Measurements from ENCODE around the gene FAM118A. TPM values are rescaled to one million over a fixed set of nuclear protein-coding genes. Genes with fewer than 3 reads are reported as not detected.
"Not testable (repeated sequence)": the region's sequence is repeated elsewhere in the genome, so short reads cannot be mapped to it uniquely, and the experiment has no call there.

FAM118A gene
- total RNA-seq, 1 donor from 2014 or later = 44.9 TPM

DNA sequence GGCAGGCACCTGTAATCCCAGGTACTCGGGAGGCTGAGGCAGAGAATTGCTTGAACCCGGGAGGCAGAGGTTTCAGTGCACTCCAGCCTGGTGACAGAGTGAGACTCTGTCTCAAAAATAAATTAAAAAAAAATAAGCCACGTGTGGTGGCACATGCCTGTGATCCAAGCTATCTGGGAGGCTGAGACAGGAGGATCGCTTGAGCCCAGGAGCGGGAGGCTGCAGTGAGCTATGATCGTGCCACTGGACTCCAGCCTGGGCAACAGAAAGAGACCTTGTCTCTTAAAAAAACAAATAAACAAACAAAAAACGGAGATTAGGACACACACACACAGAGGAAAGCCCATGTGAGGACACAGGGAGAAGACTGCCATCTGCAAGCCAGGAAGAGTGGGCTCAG, 32.0 kb upstream of the FAM118A start:
- intact Hi-C loops (cut with DNase I) = not testable (repeated sequence)

DNA sequence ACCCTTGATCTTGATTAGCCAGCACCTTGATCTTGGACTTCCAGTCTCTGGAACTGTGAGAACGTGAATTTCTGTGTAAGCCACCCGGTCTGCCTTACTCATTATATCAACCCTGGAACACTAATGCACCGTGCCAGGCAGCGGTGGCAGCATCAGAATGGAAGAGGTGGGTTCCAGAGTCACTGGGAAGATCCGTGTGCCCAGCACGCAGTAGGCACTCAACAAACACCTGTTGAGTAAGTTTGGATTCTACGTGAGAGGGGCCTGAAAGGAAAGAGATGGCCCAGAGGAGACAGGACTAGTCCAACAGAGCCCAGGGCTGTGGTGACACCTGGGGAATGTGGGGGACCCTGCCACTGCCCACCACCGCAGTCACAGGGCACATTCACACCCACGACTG, 31.6 kb upstream of the FAM118A start:
- DNase-seq (ENCODE audit: low spot score) (no peak), ATAC-seq (no peak)
- intact Hi-C loops (cut with DNase I) = no loop called here

More for the DNA sequence above, 32.0 kb upstream of the FAM118A start:
- not testable (repeated sequence) for ATAC-seq; DNase-seq (ENCODE audit: low spot score)

DNA sequence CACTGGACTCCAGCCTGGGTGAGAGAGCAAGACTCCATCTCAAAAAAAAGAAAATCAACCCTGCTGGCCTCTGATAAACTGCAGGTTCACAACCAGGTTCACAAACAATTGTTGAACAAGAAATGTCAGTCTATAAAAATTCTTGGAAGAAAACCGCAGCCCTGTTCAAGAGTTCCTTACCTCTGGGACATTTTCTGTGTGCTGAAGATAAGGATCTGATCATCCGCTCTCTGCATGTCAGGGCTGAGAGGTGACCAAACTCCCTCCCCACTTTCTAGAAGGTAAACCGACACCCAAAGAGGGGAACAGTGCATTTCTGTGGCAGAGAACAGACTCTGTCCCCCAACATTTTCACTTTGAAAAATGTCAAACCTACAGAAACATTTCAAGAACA, 29.1 kb upstream of the FAM118A start:
- ATAC-seq = no peak
- intact Hi-C loops (cut with DNase I) = no loop called here
- no peak for DNase-seq (ENCODE audit: low spot score)

DNA sequence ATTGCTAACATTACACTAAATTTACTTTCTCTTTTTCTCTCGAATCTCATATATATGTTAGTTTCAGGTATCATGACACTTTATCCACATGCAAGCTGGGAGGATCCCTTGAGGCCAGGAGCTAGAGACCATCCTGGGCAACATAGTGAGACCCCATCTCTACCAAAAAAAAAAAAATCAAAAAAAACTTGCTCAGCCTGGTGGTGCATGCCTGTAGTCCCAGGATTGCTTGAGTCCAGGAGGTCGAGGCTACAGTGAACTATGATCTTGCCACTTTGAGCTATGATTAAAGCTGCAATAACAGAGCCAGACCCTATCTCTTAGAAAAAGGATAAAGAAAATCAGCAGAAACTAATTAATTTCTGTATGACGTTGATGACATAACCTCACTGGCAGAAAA, 28.7 kb upstream of the FAM118A start:
- DNase-seq (ENCODE audit: low spot score) (no peak), ATAC-seq (no peak)
- intact Hi-C loops (cut with DNase I) = no loop called here

DNA sequence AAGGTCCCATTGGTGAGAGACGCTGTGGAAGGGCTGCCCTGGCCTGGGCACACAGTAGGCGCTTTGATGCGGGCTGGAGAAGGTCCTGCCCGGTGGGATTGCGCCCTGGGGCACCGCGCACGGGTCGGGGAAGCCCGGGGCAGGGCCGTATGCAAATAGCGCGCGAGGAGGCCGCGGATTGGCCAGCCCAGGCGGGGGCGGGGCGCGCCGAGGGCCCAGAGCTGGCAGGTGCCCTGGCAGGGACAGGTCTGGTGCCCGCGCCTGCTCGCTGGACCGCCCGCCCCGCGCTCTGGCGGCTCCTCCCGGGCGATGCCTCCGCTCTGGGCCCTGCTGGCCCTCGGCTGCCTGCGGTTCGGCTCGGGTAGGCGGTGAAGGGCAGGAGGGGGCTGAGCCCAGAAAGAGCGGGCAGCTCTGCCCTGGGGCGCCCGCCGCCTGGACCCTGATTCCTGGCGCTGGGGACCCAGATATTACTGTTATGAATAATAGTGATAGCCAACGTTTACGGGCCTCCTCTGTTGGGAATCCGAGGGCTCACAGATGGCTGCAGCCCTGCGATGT, 24.9 kb upstream of the FAM118A start, which contains the start of gene UPK3A:
Gene UPK3A (plus strand): TSS at position 245 of the 558 bp plus-strand sequence. CDS start 65 bp downstream, at position 310.
- DNase-seq (ENCODE audit: low spot score) (peak; percentile 74), ATAC-seq (peak; percentile 52)
- intact Hi-C loops (cut with DNase I) = no loop called here

DNA sequence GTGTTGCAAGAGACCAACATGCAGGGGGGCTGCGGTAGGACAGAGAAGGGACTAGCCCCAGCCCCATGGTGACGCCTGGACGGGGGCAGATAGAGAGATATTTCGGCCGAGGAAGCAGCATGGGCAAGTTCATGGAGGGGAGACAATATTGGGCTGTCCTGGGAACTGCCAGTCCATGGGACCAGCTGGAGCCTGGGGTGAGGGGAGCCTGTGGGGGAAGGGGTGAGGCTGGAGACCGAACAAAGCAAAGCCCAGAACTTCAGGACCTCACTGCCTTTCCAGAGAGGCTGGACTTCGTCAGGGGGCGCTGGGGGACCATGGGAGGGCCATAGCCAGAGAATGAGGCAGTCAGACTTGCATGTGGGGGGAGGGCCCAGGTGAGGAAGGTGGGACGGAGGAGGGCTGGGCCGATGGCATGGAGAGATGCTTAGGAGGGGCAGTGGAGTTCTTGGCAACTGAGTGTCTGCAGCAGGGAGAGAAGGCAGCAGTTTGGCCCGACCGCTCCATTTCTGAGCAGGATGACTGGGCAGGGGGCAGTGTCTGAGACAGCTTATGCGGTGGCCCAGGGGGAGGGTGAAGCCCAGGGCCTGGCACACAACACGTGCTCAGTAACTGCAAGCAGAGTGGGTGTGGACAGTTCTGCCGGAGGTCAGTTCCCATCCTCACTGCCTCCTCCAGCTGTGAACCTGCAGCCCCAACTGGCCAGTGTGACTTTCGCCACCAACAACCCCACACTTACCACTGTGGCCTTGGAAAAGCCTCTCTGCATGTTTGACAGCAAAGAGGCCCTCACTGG, 24.3 kb upstream of the FAM118A start:
- intact Hi-C loops (cut with DNase I) = no loop called here
- DNase-seq (ENCODE audit: low spot score) (no peak), ATAC-seq (peak; percentile 31)

DNA sequence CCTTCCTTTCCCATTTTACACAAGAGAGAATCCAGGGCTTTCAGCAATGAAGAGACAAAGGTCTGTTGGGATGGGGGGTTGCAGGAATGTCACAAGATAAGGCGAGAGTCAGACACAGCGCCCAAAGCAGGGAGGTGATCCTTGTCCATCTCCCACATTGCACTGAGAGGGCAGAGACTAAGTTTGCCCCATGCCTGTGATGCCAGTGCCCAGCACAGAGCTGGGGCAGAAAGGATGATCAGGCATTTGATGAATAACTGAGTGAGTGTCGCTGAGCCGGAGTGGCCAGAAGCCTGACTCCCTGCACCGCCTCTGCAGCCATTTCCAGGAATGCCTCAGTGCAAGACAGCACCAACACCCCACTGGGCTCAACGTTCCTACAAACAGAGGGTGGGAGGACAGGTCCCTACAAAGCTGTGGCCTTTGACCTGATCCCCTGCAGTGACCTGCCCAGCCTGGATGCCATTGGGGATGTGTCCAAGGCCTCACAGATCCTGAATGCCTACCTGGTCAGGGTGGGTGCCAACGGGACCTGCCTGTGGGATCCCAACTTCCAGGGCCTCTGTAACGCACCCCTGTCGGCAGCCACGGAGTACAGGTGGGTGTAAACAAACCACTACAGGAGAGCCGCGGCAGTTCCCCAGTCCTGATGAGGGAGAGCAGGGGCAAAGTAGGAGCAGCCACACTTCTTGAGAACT, 22.7 kb upstream of the FAM118A start:
- ATAC-seq (no peak), DNase-seq (ENCODE audit: low spot score) (no peak)
- intact Hi-C loops (cut with DNase I) = no loop called here

DNA sequence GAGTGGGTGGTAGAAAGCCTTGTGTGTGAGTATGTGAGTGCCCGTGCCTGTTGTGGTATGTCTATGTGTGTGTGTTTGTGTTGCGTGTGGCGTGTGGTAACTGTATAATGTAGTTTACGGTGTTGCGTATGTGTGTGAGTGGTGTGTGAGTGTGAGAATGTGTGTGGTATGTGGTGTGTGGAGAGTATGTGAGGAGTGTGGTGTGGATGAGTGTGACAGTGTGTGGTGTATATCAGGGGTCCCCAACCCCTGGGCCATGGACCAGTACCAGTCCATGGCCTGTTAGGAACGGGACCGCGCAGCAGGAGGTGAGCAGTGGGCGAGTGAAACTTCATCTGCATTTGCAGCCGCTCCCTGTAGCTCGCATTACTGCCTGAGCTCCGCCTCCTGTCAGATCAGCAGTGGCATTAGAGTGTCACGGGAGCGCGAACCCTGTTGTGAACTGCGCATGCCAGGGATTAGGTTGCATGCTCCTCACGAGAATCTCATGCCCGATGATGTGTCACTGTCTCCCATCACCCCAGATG, 19.3 kb upstream of the FAM118A start:
- ATAC-seq = no peak
- DNase-seq (ENCODE audit: low spot score) = no peak
- intact Hi-C loops (cut with DNase I) = no loop called here

DNA sequence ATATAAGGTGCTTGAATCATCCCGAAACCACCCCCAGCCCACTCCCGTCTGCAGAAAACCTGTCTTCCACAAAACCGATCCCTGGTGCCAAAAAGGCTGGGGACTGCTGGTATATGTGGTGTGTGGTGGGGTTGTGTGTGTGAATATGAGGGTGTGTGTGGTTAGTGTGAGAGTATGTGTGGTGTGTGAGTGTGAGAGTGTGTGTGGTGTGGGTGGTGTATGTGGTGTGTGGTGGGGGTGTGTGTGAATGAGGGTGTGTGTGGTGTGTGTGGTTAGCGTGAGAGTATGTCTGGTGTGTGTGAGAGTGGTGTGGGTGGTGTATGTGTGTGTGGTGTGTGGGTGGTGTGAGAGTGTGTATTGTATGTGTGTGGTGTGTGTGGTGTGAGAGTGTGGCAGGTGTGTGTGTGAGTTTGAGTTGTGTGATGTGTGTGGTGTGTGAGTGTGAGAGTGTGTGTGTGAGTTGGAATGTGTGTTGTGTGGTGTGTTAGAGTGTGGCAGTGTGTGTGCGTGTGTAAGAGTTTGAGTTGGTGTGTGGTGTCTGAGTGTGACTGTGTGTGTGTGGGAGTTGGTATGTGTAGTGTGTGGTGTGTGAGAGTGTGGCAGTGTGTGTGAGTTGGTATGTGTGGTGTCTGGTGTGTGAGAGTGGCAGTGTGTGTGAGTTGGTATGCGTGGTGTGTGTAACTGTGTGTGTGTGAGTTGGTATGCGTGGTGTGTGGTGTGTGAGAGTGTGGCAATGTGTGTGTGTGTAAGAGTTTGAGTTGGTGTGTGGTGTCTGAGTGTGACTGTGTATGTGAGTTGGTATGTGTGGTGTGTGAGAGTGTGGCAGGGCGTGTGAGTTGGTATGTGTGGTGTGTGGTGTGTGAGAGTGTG, 18.4 kb upstream of the FAM118A start:
- ATAC-seq (no peak), DNase-seq (ENCODE audit: low spot score) (no peak)
- intact Hi-C loops (cut with DNase I) = no loop called here

DNA sequence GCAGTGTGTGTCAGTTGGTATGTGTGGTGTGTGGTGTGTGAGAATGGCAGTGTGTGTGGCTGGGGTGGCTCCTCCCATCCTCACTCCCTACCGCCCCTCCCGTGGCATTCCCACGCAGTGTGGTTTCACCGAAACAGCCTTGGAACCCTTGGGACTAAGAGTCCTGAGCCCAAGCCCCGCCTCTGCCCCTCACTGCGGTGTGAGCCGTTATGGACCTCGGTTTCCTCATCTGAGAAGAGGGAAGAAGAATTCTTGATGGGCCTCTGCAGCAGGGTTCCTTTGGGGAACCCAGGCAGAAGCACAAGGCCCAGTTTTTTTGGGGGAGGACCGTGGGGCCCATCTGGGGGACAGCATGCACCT, 17.8 kb upstream of the FAM118A start:
- intact Hi-C loops (cut with DNase I) = no loop called here
- DNase-seq (ENCODE audit: low spot score) (no peak), ATAC-seq (no peak)

DNA sequence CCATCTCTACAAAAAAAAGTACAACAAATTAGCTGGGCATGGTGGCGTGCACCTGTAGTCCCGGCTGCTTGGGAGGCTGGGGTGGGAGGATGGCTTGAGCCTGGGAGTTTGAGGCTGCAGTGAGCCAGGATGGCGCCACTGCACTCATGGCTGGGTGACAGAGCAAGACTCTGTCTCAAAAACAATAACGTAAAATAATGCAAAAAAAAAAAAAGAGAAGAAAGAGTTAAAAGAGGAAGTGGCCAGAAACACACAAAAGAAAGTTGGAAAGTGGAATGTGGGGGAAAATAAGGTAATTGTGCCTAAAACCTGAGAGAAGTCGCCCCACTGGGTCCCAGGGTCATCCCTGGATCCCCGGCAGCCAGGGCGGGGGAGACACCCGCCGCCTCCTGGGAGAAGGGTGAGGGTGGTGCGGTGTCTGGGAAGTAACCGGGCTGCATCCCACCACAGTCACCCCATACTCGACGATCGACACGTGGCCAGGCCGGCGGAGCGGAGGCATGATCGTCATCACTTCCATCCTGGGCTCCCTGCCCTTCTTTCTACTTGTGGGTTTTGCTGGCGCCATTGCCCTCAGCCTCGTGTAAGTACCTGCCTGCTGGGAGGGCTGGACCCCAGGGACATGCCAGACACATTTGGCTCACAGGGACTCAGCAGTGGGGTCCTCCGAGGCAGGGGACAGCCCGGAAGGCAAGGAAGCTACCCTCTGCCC, 16.8 kb upstream of the FAM118A start:
- DNase-seq (ENCODE audit: low spot score) (no peak), ATAC-seq (no peak)
- intact Hi-C loops (cut with DNase I) = no loop called here

DNA sequence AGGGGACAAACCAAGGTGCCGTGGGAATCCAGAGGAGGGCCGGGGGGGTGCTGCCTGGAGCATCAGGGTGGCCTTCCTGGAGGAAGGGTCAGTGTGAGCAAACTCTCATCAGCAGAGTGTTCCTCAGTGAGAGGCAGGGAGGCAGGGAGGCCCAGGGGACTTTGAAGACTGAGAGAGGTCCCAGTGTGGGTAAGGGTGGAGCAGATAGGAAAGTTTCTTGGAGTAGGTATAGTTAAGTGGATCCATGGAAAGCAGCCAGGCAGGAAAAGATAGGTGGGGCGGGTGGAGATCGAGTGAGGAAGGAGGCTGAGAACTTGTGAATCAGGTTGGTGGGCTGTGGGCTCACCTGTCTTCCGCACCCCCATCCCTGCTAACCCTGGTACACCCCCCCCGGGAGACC, 15.7 kb upstream of the FAM118A start:
- no peak for ATAC-seq
- intact Hi-C loops (cut with DNase I) = no loop called here

DNA sequence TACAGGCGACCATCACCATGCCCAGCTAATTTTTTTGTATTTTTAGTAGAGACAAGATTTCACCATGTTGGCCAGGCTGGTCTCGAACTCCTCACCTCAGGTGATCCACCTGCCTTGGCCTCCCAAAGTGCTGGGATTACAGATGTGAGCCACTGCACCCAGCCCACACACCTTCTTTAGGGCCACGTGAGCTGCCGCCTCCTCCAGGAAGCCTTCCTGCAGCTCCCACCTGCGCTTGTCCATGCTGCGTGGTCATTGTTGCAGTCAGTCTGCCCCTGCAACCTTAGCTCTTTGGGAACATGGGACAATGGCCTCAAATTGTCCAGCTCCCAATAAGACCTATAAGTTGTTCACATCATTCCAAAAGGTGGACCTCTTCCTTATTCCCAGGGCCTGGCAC, 14.7 kb upstream of the FAM118A start:
- DNase-seq (ENCODE audit: low spot score); intact Hi-C loops (cut with DNase I); ATAC-seq: not testable (repeated sequence)

More for the DNA sequence above, 15.7 kb upstream of the FAM118A start:
- no peak for DNase-seq (ENCODE audit: low spot score)

DNA sequence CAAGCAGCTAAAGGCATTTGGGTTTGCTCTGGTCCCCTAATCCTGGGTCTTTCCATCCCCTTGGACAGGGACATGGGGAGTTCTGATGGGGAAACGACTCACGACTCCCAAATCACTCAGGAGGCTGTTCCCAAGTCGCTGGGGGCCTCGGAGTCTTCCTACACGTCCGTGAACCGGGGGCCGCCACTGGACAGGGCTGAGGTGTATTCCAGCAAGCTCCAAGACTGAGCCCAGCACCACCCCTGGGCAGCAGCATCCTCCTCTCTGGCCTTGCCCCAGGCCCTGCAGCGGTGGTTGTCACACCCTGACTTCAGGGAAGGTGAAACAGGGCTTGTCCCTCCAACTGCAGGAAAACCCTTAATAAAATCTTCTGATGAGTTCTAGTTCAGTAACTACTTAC, 14.2 kb upstream of the FAM118A start:
- no peak for ATAC-seq
- intact Hi-C loops (cut with DNase I) = no loop called here
- DNase-seq (ENCODE audit: low spot score) = no peak

DNA sequence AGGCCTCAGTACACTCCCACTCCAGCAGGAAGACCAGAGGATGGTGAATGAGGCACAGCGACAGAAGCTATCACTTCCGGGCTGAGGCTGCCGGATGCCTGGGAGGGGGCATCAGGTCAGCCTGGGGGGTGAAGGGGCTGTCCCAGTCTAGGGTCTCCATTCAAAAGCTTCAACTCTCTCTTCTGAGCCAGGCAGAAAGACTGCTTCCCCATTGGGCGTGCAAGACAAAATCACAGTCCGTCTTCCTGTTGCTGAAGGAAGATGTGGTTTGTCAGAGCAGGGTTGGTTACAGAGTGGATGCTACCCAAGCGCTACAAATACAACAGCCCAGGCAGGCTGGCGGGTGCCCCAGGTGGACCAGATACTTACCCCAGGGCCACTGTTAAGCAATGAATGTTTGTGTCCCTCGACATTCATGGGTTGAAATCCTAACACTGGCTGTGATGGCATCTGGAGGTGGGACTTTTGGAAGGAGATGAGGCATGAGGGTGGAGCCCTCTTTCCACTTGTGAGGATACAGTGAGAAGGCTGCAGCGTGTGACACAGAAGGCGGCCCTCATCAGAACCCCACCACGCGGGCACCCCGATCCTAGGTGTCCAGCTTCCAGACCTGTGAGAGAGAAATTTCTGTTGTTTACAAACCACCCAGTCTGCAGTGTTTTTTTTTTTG, 13.0 kb upstream of the FAM118A start:
- intact Hi-C loops (cut with DNase I) = no loop called here
- DNase-seq (ENCODE audit: low spot score) (no peak), ATAC-seq (no peak)

DNA sequence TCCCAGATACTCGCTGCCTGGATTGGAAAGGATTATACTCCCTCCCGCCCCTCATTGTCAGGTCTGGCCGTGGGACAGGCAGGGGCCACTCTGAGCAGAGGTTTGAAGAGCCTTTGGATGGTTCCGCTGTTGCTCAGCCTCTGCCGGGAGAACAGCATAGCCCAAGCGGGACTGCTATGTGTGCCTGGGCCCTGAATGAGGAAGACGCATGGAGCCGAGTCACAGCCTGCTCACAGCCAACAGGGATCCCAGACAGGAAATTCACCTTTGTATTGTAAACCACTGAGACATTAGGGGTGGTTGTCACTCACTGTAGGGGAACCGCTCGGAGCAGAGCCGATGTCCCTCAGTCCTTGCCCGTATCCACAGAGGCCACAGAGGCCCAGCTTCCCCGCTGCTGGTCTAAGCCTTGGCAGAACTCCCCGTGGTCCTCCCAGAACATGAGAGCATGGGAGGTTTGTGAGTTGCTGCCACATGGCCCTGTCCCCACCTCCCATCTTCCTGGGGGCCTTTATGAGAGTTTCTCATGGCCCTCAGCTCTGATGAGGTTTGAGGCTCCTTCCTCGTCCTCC, 10.7 kb upstream of the FAM118A start:
- DNase-seq (ENCODE audit: low spot score) = no peak
- ATAC-seq = no peak
- intact Hi-C loops (cut with DNase I) = no loop called here

DNA sequence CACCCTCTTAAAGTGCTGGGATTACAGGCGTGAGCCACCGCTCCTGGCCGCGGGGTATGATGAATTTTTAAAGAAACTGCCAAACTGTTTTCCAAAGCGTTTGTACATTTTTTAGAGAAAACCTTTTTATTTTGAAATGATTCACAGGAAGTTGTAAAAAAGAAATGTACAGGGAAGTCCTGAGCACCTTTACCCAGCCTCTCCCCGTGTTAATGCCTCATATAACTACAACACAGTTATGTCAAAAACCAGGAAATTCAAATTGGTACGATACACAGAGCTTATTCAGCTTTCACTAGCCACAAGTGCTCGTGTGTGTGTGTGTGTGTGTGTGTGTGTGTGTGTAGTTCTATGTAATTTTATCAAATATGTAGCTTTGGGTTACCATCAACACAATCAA, 7.0 kb upstream of the FAM118A start:
- intact Hi-C loops (cut with DNase I) = no loop called here
- DNase-seq (ENCODE audit: low spot score) (no peak), ATAC-seq (no peak)

DNA sequence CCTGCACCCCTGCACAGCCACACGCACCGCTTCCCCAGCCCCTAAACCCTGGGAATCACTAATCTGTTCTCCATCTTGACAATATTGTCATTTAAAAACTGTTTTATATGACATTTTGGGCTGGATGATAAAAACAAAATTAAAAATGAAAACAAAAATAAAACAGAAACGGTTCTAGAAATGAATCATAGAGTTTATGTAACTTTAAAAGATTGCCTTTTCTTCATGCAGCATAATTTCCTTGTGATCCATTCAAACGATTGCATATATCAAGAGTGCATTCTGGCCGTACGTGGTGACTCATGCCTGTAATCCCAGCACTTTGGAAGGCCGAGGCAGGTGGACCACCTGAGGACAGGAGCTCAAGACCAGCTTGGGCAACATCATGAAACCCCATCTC, 6.6 kb upstream of the FAM118A start:
- no peak for DNase-seq (ENCODE audit: low spot score)
- intact Hi-C loops (cut with DNase I) = no loop called here
- ATAC-seq = no peak
